ENCODE data around the gene ARMS2.

The ARMS2 gene

DNA sequence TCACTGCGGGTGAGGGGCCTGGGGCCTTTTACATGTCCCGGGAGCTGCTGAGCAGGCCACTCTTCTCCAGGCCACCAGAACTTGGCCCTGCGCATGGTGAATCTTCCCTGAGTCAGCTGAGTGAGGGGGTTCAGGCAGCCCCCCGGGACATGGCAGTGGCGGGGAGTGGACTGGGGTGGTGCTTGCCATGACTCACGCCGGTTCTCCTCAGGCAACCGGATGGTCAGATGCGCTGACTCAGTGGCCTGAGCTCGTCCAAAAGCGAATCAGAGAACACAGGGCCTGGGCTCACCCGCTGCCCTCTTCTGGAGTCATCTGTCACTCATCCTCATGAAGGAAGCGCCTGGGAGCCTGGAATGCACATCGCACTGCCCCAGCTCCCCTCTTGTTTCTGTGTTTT lies 40.4 kb downstream of the ARMS2 start:
- DNase-seq (ENCODE audit: low read depth) = no peak

DNA sequence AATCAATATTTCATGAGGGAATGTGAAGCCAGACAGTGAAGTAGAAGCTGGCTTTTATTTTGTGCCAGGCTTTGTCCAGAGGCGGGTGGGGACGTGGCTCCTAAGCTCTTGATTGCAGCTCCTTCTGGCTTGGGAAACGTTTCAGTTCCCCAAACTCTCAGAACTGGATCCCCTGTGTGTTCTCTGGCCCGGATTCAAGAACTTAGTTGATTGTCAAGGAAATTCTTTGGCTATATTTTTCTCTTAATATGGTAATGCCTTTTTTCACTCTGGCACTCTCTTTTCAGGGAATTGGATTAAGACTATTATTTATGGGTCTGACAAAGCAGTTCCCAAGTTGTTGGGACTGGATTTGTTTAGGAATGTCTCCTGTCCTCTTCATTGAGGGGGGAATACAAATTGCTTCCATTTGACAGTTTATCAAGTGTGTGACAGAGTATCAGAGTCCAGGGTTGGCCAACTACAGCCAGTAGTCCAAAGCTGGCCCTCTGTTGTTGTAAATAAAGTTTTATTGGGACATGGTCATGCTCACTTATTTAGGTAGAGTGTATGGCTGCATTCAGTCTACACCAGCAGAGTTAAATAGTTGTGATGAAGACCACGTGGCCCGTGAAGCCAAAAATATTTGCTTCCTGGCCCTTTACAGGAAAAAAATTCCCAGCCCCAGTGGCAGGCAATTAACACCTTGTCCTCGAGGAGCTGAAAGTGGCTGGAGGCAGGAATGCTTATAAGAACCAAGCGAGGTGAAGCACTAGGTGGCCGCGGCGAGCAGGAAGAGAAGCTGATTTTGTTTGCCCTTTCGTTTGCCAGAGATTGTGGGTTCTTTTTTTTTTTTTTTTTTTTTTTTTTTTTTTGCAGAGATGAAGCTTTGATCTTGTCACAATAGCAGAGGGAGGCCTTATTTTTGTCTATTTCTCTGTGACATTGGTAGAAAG lies 41.2 kb downstream of the ARMS2 start:
- DNase-seq (ENCODE audit: low read depth) = no peak

DNA sequence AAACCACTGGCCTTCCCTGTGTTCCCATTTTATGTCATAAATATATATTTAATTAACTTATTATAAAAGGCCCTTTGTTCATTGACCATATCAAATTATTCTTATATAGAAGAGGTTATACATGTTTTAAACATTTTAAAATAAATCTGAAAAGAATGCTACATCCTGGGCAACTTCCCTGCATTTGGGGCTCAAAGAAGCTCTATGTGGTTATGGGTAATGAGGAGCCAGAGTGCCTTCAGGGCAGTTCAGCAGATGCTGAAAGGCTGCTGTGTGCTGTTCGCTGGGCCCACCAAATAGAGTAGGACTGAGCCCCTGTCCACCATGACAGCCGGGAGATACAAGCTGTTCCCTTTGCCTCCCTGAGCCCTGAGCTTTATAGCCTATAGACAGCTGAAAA lies 42.8 kb downstream of the ARMS2 start:
- no peak for DNase-seq (ENCODE audit: low read depth)

DNA sequence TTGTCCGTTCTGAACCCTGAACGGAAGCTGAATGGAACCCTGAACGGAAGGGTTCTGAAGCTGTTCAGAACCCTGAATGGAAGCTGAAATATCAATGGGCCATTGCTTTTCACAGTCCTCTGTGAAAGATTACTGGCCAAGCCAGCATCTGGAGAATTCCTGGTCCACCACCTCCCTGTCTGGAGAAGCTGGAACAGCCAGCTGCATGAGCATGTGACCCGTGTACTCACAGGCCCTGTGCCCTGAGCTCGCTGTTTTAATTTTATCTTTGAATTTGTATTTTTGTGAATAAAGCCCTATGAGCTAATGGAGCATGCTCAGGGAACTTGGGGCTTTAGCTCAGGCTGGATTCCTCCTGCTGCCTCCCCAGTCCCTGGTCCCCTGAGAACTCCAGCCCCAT lies 44.1 kb downstream of the ARMS2 start:
- DNase-seq (ENCODE audit: low read depth) = no peak

DNA sequence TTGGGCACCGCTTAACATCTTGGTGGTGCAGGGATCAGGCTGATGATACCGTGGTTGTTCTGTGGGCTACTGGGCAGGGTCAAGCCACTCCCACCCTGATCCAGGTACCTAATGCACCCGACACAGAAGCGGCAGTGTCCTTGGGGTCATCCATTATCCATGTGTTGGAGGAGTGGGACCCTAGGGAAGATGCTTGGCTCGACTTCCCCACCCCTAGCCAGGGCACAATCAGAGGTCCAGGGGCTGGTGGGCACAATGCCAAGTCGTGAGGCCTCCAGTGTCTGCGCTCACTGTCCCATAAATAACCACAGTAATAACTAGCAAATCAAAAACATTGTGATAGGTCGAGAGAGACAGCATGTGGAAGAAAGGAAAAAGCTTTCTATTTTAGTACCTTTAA lies 44.6 kb downstream of the ARMS2 start:
- no peak for DNase-seq (ENCODE audit: low read depth)

DNA sequence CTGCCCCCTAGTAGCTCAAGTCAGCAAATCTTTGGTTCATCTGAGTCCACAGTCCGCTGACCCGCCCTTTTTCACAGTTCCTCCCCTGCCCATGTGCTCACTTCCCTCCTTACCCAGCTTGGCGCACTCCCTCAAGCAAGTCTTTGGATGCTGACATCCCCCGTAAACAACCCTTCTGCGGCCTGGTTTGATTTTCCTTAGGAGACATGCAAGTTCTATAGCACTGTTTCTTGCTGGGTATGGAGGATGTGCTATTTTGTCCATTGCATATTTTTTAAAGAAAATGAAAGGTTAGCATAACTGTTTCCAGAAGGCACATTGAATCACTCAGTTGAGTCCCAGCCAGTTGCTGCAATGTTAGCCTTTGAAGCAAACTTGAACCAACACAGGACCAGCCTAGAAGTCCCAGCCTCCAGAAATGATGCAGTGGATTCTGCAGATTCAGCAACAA lies 45.1 kb downstream of the ARMS2 start:
- no peak for DNase-seq (ENCODE audit: low read depth)

DNA sequence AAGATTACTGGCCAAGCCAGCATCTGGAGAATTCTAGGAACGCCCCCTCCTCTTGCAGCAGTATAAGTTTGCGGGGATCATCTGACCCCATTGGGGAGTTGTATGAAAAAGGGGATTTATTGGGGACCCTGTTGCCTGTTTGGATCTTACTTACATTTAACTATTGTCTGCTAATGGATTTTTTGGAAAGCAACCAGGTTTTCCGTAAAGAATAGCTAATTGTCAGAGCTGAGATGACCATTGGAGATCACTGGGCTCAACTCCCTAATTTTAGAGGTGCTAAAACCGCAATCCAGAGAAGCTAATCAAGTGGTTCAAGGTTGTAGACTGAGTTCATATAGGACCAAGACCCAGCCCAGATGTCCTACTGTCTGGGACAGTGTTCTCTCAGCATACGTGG lies 45.7 kb downstream of the ARMS2 start:
- no peak for DNase-seq (ENCODE audit: low read depth)

DNA sequence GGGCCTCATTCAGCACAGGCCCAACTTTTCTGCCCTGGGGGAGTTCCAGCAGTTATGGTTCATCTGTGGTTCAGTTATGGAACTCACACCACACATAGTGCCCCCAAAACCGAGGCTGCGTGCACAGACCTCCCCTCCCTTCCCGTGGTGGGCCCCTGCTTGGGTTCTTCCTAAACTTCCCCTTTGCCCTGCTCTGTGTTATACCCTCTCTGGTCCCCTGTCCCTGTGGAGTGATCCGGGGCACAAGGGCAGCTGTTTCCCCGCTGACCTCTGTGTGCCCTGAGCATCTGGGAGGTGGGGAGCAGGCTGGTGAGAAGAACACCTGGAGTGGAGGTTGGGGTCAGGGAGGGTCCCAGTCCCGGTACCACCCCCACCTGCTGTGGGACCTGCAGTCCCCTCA lies 46.3 kb downstream of the ARMS2 start:
- DNase-seq (ENCODE audit: low read depth) = no peak

DNA sequence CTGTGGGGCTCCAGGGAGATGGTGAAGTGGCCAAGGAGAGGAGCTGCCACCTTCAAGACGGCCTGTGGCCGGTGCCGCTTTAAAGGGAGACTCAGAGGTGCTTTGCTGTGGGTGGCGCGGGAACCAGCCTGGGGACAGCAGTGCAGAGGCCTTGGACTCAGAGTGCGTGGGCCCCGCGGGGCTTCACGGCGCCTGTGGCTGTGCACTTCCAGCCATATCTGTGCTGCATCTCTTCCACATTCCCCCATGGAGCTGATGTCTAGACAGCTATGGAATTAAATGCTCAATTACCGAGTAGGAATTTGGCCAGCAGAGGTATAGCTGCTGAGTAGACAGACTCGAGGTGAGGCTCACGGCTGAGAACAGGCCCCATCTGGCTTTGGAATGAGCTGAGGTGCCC lies 48.6 kb downstream of the ARMS2 start:
- no peak for DNase-seq (ENCODE audit: low read depth)

DNA sequence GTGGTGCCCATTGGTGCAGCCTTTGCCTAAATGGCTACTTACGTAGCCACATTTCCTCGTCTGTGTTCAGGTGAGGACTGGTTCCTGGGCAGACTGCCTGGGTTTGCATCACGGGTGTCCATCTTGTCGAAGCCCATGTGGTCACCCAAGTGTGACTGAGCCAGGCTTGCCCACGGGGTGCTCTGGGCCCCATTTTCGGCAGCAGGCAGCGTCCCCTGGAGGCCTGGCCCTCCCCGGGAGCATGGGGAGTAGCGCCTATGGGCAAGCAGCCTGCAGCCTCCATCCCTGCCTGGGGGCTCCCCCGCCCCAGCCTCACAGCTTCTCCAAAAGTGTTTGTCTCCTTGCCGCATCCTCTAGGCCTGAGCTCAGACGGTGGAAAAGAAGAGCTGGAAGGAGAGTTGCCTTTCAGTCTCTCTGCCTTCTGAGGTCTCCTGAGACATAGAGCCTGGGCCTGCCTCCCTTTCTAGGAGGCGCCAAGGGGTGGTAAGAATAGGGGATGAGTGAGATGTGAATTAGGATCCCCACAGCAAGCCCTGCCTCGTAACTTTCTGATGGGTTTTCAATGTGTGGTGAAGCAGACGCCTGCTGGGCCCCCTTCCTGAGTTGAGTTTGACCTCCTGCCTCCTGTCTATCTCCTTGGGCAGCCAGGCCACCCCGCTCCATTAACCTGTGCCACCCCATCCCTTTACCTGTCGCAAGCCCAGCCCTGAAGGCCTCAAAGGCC lies 49.6 kb downstream of the ARMS2 start:
- no peak for DNase-seq (ENCODE audit: low read depth)

DNA sequence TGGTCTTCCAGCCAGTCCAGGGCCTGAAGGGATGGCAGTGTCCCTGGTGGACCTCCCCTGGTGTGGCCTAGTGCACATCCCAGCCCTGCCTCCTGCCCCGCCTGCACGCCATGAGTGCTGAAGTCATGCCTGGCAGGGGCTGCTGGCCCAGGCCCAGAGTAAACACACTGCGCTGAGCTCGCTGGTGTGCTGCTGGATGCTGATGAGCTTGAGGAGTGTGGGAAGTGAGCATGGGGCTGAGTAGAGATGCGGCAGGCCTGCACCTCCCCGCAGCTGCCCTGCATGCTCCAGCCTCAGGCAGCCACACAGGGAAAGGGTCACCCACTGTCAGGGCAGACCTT lies 50.1 kb downstream of the ARMS2 start:
- DNase-seq (ENCODE audit: low read depth) = no peak

DNA sequence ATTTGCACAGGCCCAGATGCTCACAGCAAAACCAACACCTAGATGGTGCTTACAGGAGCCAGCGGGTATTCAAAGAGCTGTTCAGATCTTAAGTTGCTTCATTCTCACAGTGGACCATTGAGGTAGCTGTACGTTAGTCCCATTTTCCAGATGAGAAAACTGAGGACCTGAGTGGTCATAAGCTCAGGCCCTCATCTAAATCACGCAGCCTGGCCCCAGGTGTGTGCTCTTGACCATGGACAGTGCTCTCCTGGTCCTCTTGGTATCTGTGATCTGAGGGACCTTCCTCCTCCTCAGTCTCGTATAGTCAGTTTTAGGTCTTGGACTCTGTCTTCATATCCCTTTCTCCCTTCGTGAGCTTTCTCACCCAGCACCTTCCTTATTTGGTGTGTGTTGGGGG lies 50.6 kb downstream of the ARMS2 start:
- DNase-seq (ENCODE audit: low read depth) = no peak

DNA sequence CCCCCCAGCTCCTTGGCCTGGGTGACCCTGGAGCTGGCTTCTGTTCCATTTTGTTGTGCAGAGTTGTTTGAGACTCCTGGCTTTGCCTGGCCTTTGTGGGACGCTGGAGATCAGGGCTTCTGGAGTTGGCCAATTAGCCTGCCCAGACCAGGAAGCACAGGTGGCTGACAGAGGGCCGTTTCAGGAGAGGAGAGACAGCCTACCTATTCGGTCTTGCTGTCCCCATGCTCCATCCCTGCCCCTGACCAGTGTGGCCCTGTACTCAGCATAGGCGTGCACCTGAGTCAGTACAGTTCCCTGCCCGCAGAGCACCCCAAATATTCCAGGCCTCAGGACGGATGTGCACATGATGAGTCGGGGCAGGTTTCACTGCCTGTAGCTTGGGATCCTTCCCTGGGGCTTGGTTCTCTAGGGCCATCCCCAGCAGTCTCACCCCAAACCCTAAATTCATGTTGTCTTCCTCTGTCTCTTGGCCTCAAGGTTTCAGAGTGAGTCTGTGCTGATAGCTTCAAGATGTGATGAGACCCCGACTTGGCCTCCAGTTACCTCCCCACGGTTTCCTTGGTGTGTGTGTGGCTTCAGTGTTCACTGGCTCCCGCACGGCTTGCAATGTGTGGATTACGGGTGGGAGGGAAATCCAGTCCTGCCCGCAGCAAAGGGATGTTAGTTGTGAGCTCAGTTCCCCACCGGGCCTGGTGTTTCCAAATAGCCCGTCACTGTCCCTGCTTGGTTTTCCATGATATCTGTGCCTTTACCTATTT lies 51.6 kb downstream of the ARMS2 start:
- DNase-seq (ENCODE audit: low read depth) = no peak
